H1 (cell line): ENCODE results near the gene SPOCK1. TPM values are rescaled to one million over a fixed set of nuclear protein-coding genes. Genes with fewer than 3 reads are reported as not detected.

ENCODE experiments used
- CTCF ChIA-PET: fragments of 300-600 bp; sonication (Branson Sonifier 250); formaldehyde crosslinking; loops from one replicate; lab custom pipeline; 2021; ENCODE audit not compliant: partially characterized antibody; lab: Charles Lee
- POLR2A ChIA-PET: fragments of 300-600 bp; sonication (Branson Sonifier 250); formaldehyde crosslinking; loops from one replicate; lab custom pipeline; 2021; ENCODE audit warnings: inconsistent platforms; ENCODE audit not compliant: partially characterized antibody; lab: Charles Lee
- DNase-seq, 2 experiments: peaks; one replicate each; pipeline versions ENCODE4 v3.0.0 to v3.0.0-alpha.2; 2010 to 2022; ENCODE audit warnings: low spot score in 2 of 2, low read depth in 1 of 2, mixed read lengths in 1 of 2
- FAIRE-seq: peaks from 2 replicates; lab custom pipeline; 2011; peaks lifted over from hg19 to GRCh38; lab: Jason Lieb, UNC
- H2AFZ ChIP-seq: 2 replicates; pipeline ENCODE4 v1.8.1; 2012; ENCODE audit warnings: low read length, inconsistent platforms
- H2AK5ac ChIP-seq: 2 replicates; pipeline ENCODE4 v1.6.1; 2013; ENCODE audit warnings: low read depth, low read length
- H2BK120ac ChIP-seq: replicated peaks from 2 replicates; pipeline ENCODE3; 2013; ENCODE audit warnings: low read depth, low read length, inconsistent platforms
- H2BK12ac ChIP-seq: 2 replicates; pipeline ENCODE4 v1.6.1; 2013; ENCODE audit warnings: low read depth, low read length
- H2BK15ac ChIP-seq: 2 replicates; pipeline ENCODE4 v1.6.1; 2013; ENCODE audit warnings: low read length
- H2BK20ac ChIP-seq: 2 replicates; pipeline ENCODE4 v1.6.1; 2013; ENCODE audit warnings: low read length
- H2BK5ac ChIP-seq: 2 replicates; pipeline ENCODE4 v1.6.1; 2013; ENCODE audit warnings: low read depth, low read length
- H3K14ac ChIP-seq: 2 replicates; pipeline ENCODE4 v1.6.1; 2013; ENCODE audit warnings: inconsistent platforms; ENCODE audit not compliant: insufficient read length
- H3K18ac ChIP-seq: 2 replicates; pipeline ENCODE4 v1.6.1; 2013; ENCODE audit warnings: low read length; ENCODE audit errors: extremely low read depth
- H3K23ac ChIP-seq: 2 replicates; pipeline ENCODE4 v1.6.1; 2013; ENCODE audit warnings: inconsistent platforms; ENCODE audit not compliant: insufficient read length
- H3K23me2 ChIP-seq: 2 replicates; pipeline ENCODE4 v1.6.1; 2013; ENCODE audit warnings: low read depth, low read length
- H3K27ac ChIP-seq: 2 replicates; pipeline ENCODE4 v1.6.1; 2011; ENCODE audit warnings: low read depth, low read length, inconsistent platforms
- H3K27me3 ChIP-seq, 4 experiments: replicated peaks in 1 of 4; 1 replicate in 1 of 4; 2 replicates in 3 of 4; pipeline versions ENCODE4 v1.6.1 to v1.8.1; 2011 to 2013; ENCODE audit warnings: low read length in 3 of 4, mild to moderate bottlenecking in 3 of 4, inconsistent platforms in 2 of 4, mixed read lengths in 2 of 4, moderate library complexity in 1 of 4; ENCODE audit not compliant: control insufficient read depth in 3 of 4, insufficient read depth in 3 of 4; ENCODE audit errors: extremely low read depth in 1 of 4
- H3K36me3 ChIP-seq, 4 experiments: 2 replicates each; pipeline versions ENCODE4 v1.6.1 to v1.8.1; 2011 to 2013; ENCODE audit warnings: mild to moderate bottlenecking in 4 of 4, low read length in 3 of 4, moderate library complexity in 2 of 4, control low read depth in 1 of 4, inconsistent platforms in 1 of 4; ENCODE audit not compliant: insufficient read depth in 4 of 4, control insufficient read depth in 2 of 4
- H3K4ac ChIP-seq: replicated peaks from 2 replicates; pipeline ENCODE3; 2013; ENCODE audit warnings: low read length, low read depth, mixed read lengths, inconsistent platforms; ENCODE audit not compliant: insufficient read length
- H3K4me1 ChIP-seq, 4 experiments: replicated peaks in 1 of 4; 1 replicate in 1 of 4; 2 replicates in 3 of 4; pipeline versions ENCODE4 v1.6.1 to v1.8.1; 2011 to 2013; ENCODE audit warnings: low read length in 3 of 4, inconsistent platforms in 2 of 4, mixed read lengths in 1 of 4; ENCODE audit not compliant: insufficient read depth in 4 of 4, control insufficient read depth in 3 of 4
- H3K4me2 ChIP-seq, 2 experiments: 2 replicates each; pipeline versions ENCODE4 v1.6.1 to v1.8.1; 2011 to 2013; ENCODE audit warnings: low read depth in 2 of 2, low read length in 2 of 2, control low read depth in 1 of 2, inconsistent platforms in 1 of 2, mild to moderate bottlenecking in 1 of 2; ENCODE audit not compliant: insufficient read depth in 1 of 2
- H3K4me3 ChIP-seq, 4 experiments: fragments of 200-600, 300-600 bp in 1 of 4; sonication (generic), shearing (Covaris generic), sonication (Bioruptor Twin) in 1 of 4; 2 replicates each; pipeline versions ENCODE4 v1.5.1 to v1.8.1; 2011 to 2016; ENCODE audit warnings: low read length in 4 of 4, low read depth in 3 of 4, control low read depth in 2 of 4, inconsistent platforms in 2 of 4, mild to moderate bottlenecking in 2 of 4, mixed read lengths in 1 of 4, moderate library complexity in 1 of 4; ENCODE audit not compliant: insufficient read depth in 2 of 4; ENCODE audit errors: extremely low read depth in 1 of 4
- H3K56ac ChIP-seq: replicated peaks from 2 replicates; pipeline ENCODE3; 2013; ENCODE audit warnings: low read depth, mild to moderate bottlenecking, mixed read lengths, low read length, inconsistent platforms; ENCODE audit not compliant: insufficient read length
- H3K79me1 ChIP-seq: 2 replicates; pipeline ENCODE4 v1.6.1; 2013; ENCODE audit warnings: low read depth, low read length, control low read depth
- H3K79me2 ChIP-seq, 2 experiments: 2 replicates each; pipeline versions ENCODE4 v1.6.1 to v1.8.1; 2012 to 2013; ENCODE audit warnings: low read length in 2 of 2, mild to moderate bottlenecking in 2 of 2, inconsistent platforms in 1 of 2; ENCODE audit not compliant: insufficient read depth in 2 of 2, control insufficient read depth in 1 of 2
- H3K9ac ChIP-seq, 4 experiments: replicated peaks in 1 of 4; 1 replicate in 1 of 4; 2 replicates in 3 of 4; pipeline versions ENCODE4 v1.6.1 to v1.8.1; 2011 to 2013; ENCODE audit warnings: low read depth in 3 of 4, low read length in 3 of 4, control low read depth in 2 of 4, mild to moderate bottlenecking in 2 of 4, moderate library complexity in 2 of 4, inconsistent platforms in 1 of 4; ENCODE audit errors: extremely low read depth in 1 of 4
- H3K9me3 ChIP-seq, 2 experiments: 2 replicates each; pipeline versions ENCODE4 v1.6.1 to v1.8.1; 2012 to 2013; ENCODE audit warnings: mild to moderate bottlenecking in 2 of 2, moderate library complexity in 2 of 2, control low read depth in 1 of 2, inconsistent platforms in 1 of 2, low read depth in 1 of 2, low read length in 1 of 2, mixed read lengths in 1 of 2; ENCODE audit not compliant: insufficient read depth in 2 of 2
- H4K20me1 ChIP-seq, 2 experiments: replicated peaks in 1 of 2; 2 replicates each; pipeline versions ENCODE3 to v1.8.1; 2011 to 2013; ENCODE audit warnings: inconsistent platforms in 2 of 2, low read length in 2 of 2, mild to moderate bottlenecking in 1 of 2; ENCODE audit not compliant: insufficient read depth in 2 of 2, control insufficient read depth in 1 of 2
- H4K5ac ChIP-seq: 2 replicates; pipeline ENCODE4 v1.6.1; 2013; ENCODE audit warnings: low read length, low read depth, mixed read lengths, inconsistent platforms; ENCODE audit not compliant: insufficient read length
- H4K8ac ChIP-seq: 2 replicates; pipeline ENCODE4 v1.8.0; 2013; ENCODE audit warnings: mild to moderate bottlenecking, moderate library complexity, low read length, inconsistent platforms; ENCODE audit not compliant: insufficient read depth; ENCODE audit errors: extremely low read depth
- H4K91ac ChIP-seq: replicated peaks from 2 replicates; pipeline ENCODE3; 2013; ENCODE audit warnings: low read length, mixed read lengths, inconsistent platforms; ENCODE audit not compliant: insufficient read length
- CBX8 ChIP-seq: fragments of 300-800, 300-1000 bp; sonication (generic); IDR thresholded peaks from 2 replicates; pipeline ENCODE4 v1.7.1; 2016; ENCODE audit warnings: low read depth, low read length, borderline replicate concordance
- JUN ChIP-seq: IDR thresholded peaks from 2 replicates; pipeline ENCODE4 v1.6.1; 2011; ENCODE audit warnings: low read depth, mild to moderate bottlenecking, improper control_type of control experiment, low read length
- RAD21 ChIP-seq, 2 experiments: IDR thresholded peaks in 1 of 2; conservative IDR thresholded peaks in 1 of 2; 2 replicates each; pipeline ENCODE4 v1.6.1; 2011; ENCODE audit warnings: low read depth in 2 of 2, low read length in 2 of 2, improper control_type of control experiment in 1 of 2, inconsistent platforms in 1 of 2, mild to moderate bottlenecking in 1 of 2, moderate library complexity in 1 of 2
- SIX5 ChIP-seq: IDR thresholded peaks from 2 replicates; pipeline ENCODE4 v1.6.1; 2011; ENCODE audit warnings: mild to moderate bottlenecking, low read depth, low read length
- WGBS, 2 experiments: shearing (Covaris generic) in 1 of 2; methylation state at CpG; one replicate each; pipeline versions ENCODE4 v1.1.6 to v1.1.7; 2013 to 2015; ENCODE audit warnings: low lambda C conversion rate in 2 of 2, mixed read lengths in 2 of 2, inconsistent platforms in 1 of 2, low coverage in 1 of 2, missing lambda C conversion rate in 1 of 2; ENCODE audit not compliant: insufficient replicate concordance in 2 of 2, insufficient coverage in 1 of 2, insufficient read length in 1 of 2; ENCODE audit errors: extremely low coverage in 1 of 2, missing lambda C conversion rate in 1 of 2; 5-methylcytosine and 5-hydroxymethylcytosine counted together
- polyA plus RNA-seq, 7 experiments: library from polyadenylated mRNA; depleted of rRNA in 3 of 7; stranded (reverse) in 5 of 7; unstranded in 2 of 7; fragments of >200 nt in 5 of 7; fragments of 200-250 nt in 2 of 7; gene quantifications; 1 replicate in 5 of 7; 2 replicates in 1 of 7; 4 replicates in 1 of 7; pipeline versions ENCODE4 v1.2.1 to v1.2.3, GENCODE V29; 2011 to 2013; ENCODE audit warnings: missing spikeins in 2 of 7, mixed read lengths in 2 of 7
- total RNA-seq: library from RNA; stranded (reverse); fragmentation: NEBNext Ultra II Directional; extraction: Animal tissue kit (Norgen Biotek cat#: 25700); gene quantifications from 2 replicates; pipeline ENCODE4 v1.2.1, GENCODE V29; 2021

The SPOCK1 gene
- total and polyA plus RNA-seq, 2 of the 8 experiments (the other 6 are each of a cell fraction or from before 2014, with no cell fraction given), result 6.9 to 18.1 TPM

- Histone ChIP-seq H4K20me1 (no peaks in the 10 kb centered on the region), H3K4ac (no peak overlapping the region), H4K8ac (no peak overlapping the region), H3K9ac (no peak overlapping the region), H2BK12ac (no peak overlapping the region), H3K79me1 (no peaks in the 10 kb centered on the region), H3K14ac (no peak overlapping the region), H2BK120ac (no peak overlapping the region), H2AFZ (no peak overlapping the region), H3K4me3 (no peak overlapping the region), H3K79me2 (no peaks in the 10 kb centered on the region), H3K4me1 (no peaks in the 10 kb centered on the region), H3K4me2 (no peak overlapping the region), H3K23ac (no peak overlapping the region), H3K56ac (no peak overlapping the region), H3K36me3 (no peaks in the 10 kb centered on the region), H3K27me3 (no peaks in the 10 kb centered on the region), H4K5ac (no peak overlapping the region), H4K91ac (no peak overlapping the region), H2BK20ac (no peak overlapping the region), H3K18ac (no peak overlapping the region), H2BK5ac (no peak overlapping the region), H3K9me3 (no peaks in the 10 kb centered on the region), H2AK5ac (no peak overlapping the region), H2BK15ac (no peak overlapping the region), H3K23me2 (no peaks in the 10 kb centered on the region), H3K27ac (no peak overlapping the region)
- ChIA-PET CTCF (interaction anchor here (0.6 to 0.7 kb wide), 2 partner anchors 72 to 619 kb away, joined by 3 read pairs; no protein-coding TSS in a partner anchor), POLR2A (no interaction called here)
- FAIRE-seq, result no peak
- no peak for TF ChIP-seq JUN
- no peak for TF ChIP-seq SIX5
- TF ChIP-seq CBX8, result no peak
- TF ChIP-seq RAD21 (IDR thresholded peaks at IDR 0.05 in 1 of 2, conservative IDR thresholded peaks at IDR 0.05 in 1 of 2; ENCODE audit: low read depth in 2 of 2, low read length in 2 of 2), result no peak
- DNase-seq, result no peak
- 88% methylated on average over 1 of the region's 1 CpG; no CpG with 5 or more reads in 1 of the 2 experiments for WGBS, 2 experiments
Measured at GRCh38 chr5:137273511-137273910, 225.6 kb downstream of the SPOCK1 start.
